HAP-1 (cell line): ENCODE measurements around the gene TULP4.
"Not testable (repeated sequence)": the region's sequence is repeated elsewhere in the genome, so short reads cannot be mapped to it uniquely, and the experiment has no call there.

Source experiments
- DNase-seq, 2 experiments: peaks; one replicate each; pipeline ENCODE4 v3.0.0-alpha.2; 2016 to 2020; ENCODE audit warnings: low spot score in 2 of 2
- H3K27me3 ChIP-seq: fragments of 250-450 bp; sonication (Bioruptor Pico); 2 replicates; pipeline ENCODE4 v1.5.1; 2020; ENCODE audit warnings: low read depth, mild to moderate bottlenecking, moderate library complexity
- H3K36me3 ChIP-seq: fragments of 250-450 bp; sonication (Bioruptor Pico); replicated peaks from 2 replicates; pipeline ENCODE4 v1.5.1; 2020; ENCODE audit warnings: mild to moderate bottlenecking
- H3K4me1 ChIP-seq: fragments of 250-450 bp; sonication (Bioruptor Pico); 2 replicates; pipeline ENCODE4 v1.5.1; 2020; ENCODE audit warnings: mild to moderate bottlenecking
- H3K4me3 ChIP-seq: fragments of 250-450 bp; sonication (Bioruptor Pico); 2 replicates; pipeline ENCODE4 v1.5.1; 2020; ENCODE audit warnings: mild to moderate bottlenecking, moderate library complexity
- H3K9me3 ChIP-seq: fragments of 250-450 bp; sonication (Bioruptor Pico); 2 replicates; pipeline ENCODE4 v1.5.1; 2020; ENCODE audit warnings: mild to moderate bottlenecking, moderate library complexity
- in situ Hi-C: fragments of 300-500 bp; cut with MboI; formaldehyde crosslinking; loops from 3 replicates; pipeline ENCODE4 v1.14.3; 2020; ENCODE audit warnings: low sequenced_read_pairs, inconsistent platforms, mixed read lengths

The TULP4 gene

GRCh38 chr6:158284876-158285655 lies 27.2 kb upstream of the TULP4 start:
- Histone ChIP-seq H3K36me3 (no peaks in the 10 kb centered on the region), H3K4me3 (no peak overlapping the region), H3K27me3 (no peaks in the 10 kb centered on the region), H3K4me1 (peaks cover 11% of the 10 kb centered on the region), H3K9me3 (no peaks in the 10 kb centered on the region)
- in situ Hi-C loops: no loop called here
- DNase-seq: no peak

- no peak for DNase-seq
Observed at GRCh38 chr6:158285656-158286021, 26.6 kb upstream of the TULP4 start.

GRCh38 chr6:158286413-158286812 lies 25.9 kb upstream of the TULP4 start:
- Histone ChIP-seq H3K4me3 (no peak overlapping the region), H3K4me1 (peaks cover 11% of the 10 kb centered on the region), H3K36me3 (no peaks in the 10 kb centered on the region), H3K27me3 (no peaks in the 10 kb centered on the region), H3K9me3 (no peaks in the 10 kb centered on the region)
- DNase-seq: no peak
- in situ Hi-C loops: no loop called here

More at GRCh38 chr6:158285656-158286021, 26.6 kb upstream of the TULP4 start:
- in situ Hi-C loops: no loop called here
- H3K36me3 ChIP-seq: no peaks in the 10 kb centered on the region
- H3K27me3 ChIP-seq: no peaks in the 10 kb centered on the region
- H3K4me1 ChIP-seq: peaks cover 11% of the 10 kb centered on the region
- no peak overlapping the region for H3K4me3 ChIP-seq
- no peaks in the 10 kb centered on the region for H3K9me3 ChIP-seq

GRCh38 chr6:158287047-158287446 lies 25.2 kb upstream of the TULP4 start:
- in situ Hi-C loops: no loop called here
- peak in 1 of 2 experiments; percentile 38 for DNase-seq

GRCh38 chr6:158290040-158290439 lies 22.2 kb upstream of the TULP4 start:
- Histone ChIP-seq H3K36me3 (no peaks in the 10 kb centered on the region; the same call in 1 of the 2 replicates), H3K4me1 (peaks cover 11% of the 10 kb centered on the region), H3K4me3 (no peak overlapping the region)

More at GRCh38 chr6:158287047-158287446, 25.2 kb upstream of the TULP4 start:
- Histone ChIP-seq H3K27me3 (no peaks in the 10 kb centered on the region), H3K36me3 (no peaks in the 10 kb centered on the region), H3K4me1 (peaks cover 11% of the 10 kb centered on the region), H3K9me3 (no peaks in the 10 kb centered on the region), H3K4me3 (no peak overlapping the region)

GRCh38 chr6:158290659-158291058 lies 21.6 kb upstream of the TULP4 start:
- Histone ChIP-seq H3K4me3 (no peak overlapping the region), H3K9me3 (peaks cover 6% of the 10 kb centered on the region), H3K27me3 (no peaks in the 10 kb centered on the region), H3K36me3 (no peaks in the 10 kb centered on the region; the same call in 1 of the 2 replicates), H3K4me1 (peaks cover 11% of the 10 kb centered on the region)
- no peak for DNase-seq
- in situ Hi-C loops: no loop called here

More at GRCh38 chr6:158290040-158290439, 22.2 kb upstream of the TULP4 start:
- no peak for DNase-seq
- in situ Hi-C loops: no loop called here
- Histone ChIP-seq H3K9me3 (peaks cover 3% of the 10 kb centered on the region), H3K27me3 (no peaks in the 10 kb centered on the region)

- Histone ChIP-seq H3K9me3 (peaks cover 11% of the 10 kb centered on the region), H3K27me3 (no peaks in the 10 kb centered on the region), H3K4me3 (no peak overlapping the region), H3K36me3 (peaks cover 3% of the 10 kb centered on the region; the same call in 1 of the 2 replicates), H3K4me1 (peaks cover 5% of the 10 kb centered on the region)
- in situ Hi-C loops: no loop called here
- no peak for DNase-seq
Observed at GRCh38 chr6:158292016-158292415, 20.2 kb upstream of the TULP4 start.

GRCh38 chr6:158293122-158293521 lies 19.1 kb upstream of the TULP4 start:
- in situ Hi-C loops: no loop called here
- H3K4me1 ChIP-seq: no peaks in the 10 kb centered on the region; the same call in 1 of the 2 replicates
- no peaks in the 10 kb centered on the region for H3K27me3 ChIP-seq
- H3K36me3 ChIP-seq: peaks cover 3% of the 10 kb centered on the region; the same call in 1 of the 2 replicates
- H3K9me3 ChIP-seq: peaks cover 14% of the 10 kb centered on the region
- H3K4me3 ChIP-seq: no peak overlapping the region
- no peak for DNase-seq

GRCh38 chr6:158295976-158296853 lies 16.1 kb upstream of the TULP4 start:
- in situ Hi-C loops, DNase-seq, H3K4me1 ChIP-seq, H3K4me3 ChIP-seq, H3K36me3 ChIP-seq, H3K27me3 ChIP-seq: not testable (repeated sequence)
- H3K9me3 ChIP-seq: peaks cover 14% of the 10 kb centered on the region

- H3K36me3 ChIP-seq, H3K4me3 ChIP-seq, in situ Hi-C loops, H3K4me1 ChIP-seq, DNase-seq, H3K27me3 ChIP-seq: not testable (repeated sequence)
- H3K9me3 ChIP-seq: peaks cover 14% of the 10 kb centered on the region
Observed at GRCh38 chr6:158296854-158297324, 15.4 kb upstream of the TULP4 start.

- in situ Hi-C loops, H3K27me3 ChIP-seq, H3K4me3 ChIP-seq, H3K4me1 ChIP-seq, H3K36me3 ChIP-seq, DNase-seq: not testable (repeated sequence)
- H3K9me3 ChIP-seq: peaks cover 14% of the 10 kb centered on the region
Observed at GRCh38 chr6:158297657-158298056, 14.6 kb upstream of the TULP4 start.

- DNase-seq, in situ Hi-C loops, H3K27me3 ChIP-seq, H3K4me3 ChIP-seq, H3K36me3 ChIP-seq, H3K4me1 ChIP-seq, H3K9me3 ChIP-seq: not testable (repeated sequence)
Observed at GRCh38 chr6:158300306-158301143, 11.7 kb upstream of the TULP4 start.

- H3K4me3 ChIP-seq, H3K36me3 ChIP-seq, in situ Hi-C loops, H3K9me3 ChIP-seq, H3K4me1 ChIP-seq, DNase-seq, H3K27me3 ChIP-seq: not testable (repeated sequence)
Observed at GRCh38 chr6:158301561-158301960, 10.7 kb upstream of the TULP4 start.
